CD4-positive, alpha-beta T cell treated with Interferon gamma for 1 hour (primary cell): ENCODE measurements around the gene ERF.

ENCODE experiments used
- DNase-seq: peaks from one replicate; pipeline ENCODE4 v3.0.0-alpha.2; 2020

ERF gene

DNA sequence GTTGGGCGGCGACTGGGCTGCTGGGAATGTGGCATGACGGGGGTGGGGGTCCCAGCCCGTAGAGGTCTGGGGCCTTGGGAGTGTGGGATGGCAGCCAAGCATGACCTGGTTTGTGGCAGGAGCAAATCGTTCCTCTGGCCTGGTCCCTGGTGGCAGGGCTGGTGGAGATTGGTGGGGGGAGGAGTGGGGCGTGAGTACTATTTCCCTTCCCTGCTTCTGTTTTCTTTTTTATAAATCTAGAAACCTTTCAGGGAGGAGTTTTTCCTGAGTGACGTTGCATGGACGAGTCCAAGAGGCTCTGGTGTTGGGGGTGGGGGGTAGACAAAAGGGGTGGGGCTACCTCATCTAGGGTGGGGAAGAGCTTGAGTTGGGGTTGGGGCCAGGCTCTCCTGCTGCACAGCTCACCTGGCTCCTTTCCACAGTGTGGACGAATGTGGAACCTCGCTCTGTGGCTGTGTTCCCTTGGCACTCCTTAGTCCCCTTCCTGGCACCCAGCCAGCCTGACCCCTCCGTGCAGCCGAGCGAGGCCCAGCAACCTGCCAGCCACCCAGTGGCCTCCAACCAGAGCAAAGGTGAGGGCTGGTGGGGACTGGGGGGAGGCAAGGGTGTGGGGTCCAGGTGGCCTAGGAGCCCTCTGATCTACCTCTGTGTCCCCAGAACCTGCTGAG is 31.6 kb upstream of the ERF start:
- no peak for DNase-seq

DNA sequence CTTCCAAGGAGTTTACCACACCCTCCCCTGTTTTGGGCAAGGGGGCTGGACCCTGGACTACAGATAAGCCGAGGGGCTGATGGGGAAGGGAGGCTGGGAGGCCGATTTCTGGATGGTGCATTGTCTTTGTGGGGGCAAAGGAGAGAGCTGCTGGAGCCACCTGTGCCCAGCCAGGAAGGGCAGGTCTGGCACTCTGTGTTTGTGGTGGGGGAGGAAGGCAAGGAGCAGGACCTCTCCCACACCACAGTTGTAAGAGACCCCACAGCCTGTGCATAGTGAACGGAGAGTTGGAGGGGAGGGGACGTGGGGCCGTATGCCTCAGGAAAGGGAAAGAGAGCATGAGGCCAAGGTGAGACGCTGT is 31.0 kb upstream of the ERF start:
- DNase-seq = no peak

DNA sequence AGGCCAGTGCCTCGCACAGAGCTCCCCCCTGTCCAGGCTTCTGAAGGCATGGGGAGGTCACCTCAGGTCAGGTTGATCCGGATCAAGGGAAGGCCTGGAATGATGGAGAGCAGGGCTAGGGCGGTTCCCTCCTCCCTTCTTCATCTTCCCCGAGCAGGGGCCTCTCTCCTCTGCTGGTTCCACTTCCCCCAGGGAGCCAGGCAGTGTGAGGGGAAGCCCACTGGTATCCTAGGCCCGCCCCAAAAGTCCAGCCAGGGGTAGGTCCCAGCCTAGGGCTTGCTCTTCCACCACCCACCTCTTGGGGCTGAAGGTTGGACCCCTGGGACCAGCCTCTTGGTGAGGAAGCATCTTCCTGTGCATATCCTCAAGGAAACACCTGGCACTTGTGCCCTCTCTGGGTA is 30.6 kb upstream of the ERF start:
- DNase-seq = peak; percentile 29

DNA sequence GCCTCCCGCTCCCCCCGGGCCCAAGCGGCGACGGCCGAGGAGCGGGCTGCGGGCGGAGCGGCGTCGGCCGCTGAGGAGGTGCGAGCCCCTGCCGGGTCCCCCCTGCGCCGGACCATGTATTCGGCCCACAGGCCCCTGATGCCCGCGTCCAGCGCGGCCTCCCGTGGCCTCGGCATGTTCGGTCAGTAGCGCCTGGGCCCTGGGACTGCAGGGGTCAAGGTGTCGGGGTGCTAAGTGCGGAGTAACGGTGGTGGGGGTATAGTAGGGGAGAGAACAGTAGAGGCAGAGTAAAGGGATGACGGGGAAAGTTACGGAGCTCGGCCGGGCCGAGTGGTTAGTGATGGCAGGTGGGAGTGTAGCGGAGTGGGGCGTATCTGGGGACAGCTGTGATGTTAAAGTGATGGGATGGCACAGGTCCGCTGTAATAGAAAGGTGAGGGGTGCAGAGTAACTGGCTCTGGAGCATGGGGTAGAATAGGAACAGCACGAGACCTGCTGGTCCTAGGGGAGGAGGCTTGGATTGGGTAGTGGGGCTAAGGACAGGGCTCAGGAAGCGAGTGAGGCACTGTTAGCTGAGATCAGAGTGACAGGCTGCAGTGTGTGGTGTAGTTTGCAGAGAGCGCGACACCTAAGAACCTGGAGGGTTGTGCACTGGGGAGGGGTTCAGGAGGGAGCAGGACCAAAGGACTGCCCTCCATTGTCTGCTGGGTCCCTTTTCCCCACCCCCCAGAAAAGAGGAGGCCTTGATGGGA is 29.8 kb upstream of the ERF start:
- DNase-seq = no peak

DNA sequence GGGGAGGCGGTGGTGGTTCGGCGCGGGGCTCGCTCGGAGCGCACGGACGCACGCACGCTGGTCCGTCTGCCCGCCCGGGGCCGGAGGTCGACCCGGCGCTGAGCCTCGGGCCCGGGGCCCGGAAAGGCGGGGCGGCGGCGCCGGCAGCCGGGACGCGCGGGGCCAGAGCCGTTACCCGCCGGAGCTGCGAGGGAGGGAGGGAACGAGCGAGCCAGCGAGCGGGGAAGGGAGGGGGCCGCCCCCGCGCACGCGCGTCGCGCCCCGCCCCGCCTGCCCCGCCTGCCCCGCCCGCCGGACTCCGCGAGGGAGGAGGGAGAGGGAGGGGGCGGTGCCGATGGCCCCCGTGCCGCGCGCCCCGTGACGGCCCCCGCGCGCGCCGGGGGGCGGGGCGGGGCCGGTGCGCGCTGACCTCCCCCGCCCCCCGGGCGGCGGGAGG is 29.2 kb upstream of the ERF start:
- peak; percentile 89 for DNase-seq

DNA sequence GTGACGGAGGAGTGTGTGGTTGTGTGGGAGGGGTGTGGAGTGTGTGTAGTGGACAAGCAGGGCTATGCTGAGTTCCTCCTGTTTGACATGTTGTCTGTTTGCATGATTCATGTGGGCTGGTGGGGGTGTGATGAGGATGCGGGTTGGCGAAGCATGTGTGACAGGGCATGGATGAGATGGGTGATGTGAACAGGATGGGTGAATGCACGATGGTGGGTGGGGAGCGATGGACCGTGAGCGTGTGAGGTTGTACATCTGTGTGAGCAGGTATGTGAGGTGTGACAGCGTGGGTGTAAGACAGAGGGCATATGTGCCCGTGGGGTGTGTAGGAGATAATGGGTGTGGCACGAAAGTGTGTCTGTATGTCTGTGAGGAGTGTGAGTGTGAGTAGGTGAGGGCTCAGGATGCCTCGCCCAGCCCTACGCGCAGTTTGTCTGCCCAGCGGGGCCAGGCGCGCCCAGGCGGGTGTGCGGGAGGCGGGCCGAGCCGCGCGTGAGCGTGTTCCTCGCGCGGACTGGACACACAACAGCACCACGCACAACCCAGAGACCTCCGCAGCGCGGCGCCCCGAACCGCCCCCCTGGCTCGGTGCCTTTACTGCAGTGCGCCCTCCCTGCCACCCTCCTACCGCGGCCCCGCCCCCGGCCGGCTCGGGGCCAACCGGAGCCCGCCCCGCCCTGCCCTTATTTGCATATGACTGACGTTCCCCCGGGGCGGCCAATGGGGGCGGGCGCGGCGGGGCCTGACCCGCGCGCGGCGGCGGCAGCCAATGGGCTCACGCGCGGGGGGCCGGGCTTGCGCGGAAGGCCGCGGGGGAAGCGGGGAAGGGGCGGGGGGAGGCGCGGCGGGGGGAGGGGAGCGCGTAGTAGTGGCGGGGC is 28.5 kb upstream of the ERF start:
- peak; percentile 96 for DNase-seq

DNA sequence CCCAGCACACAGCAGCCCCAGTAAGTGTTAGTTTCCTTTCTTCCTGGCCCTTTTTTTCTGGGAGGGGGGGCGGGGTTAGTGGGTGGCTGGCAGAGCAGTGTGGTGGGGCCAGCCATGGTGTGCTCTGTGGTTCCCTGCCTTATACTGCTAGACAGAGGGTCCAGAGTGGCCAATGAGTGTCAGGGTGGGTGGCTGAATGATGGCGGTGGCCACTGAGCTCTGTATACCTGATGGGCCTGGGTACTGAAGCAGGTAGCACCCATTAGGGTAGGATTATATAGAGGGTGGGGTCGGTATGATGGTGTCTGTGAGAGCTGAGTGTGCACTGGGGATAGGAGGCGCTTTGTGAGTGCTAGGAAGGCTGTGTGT is 27.9 kb upstream of the ERF start:
- no peak for DNase-seq

DNA sequence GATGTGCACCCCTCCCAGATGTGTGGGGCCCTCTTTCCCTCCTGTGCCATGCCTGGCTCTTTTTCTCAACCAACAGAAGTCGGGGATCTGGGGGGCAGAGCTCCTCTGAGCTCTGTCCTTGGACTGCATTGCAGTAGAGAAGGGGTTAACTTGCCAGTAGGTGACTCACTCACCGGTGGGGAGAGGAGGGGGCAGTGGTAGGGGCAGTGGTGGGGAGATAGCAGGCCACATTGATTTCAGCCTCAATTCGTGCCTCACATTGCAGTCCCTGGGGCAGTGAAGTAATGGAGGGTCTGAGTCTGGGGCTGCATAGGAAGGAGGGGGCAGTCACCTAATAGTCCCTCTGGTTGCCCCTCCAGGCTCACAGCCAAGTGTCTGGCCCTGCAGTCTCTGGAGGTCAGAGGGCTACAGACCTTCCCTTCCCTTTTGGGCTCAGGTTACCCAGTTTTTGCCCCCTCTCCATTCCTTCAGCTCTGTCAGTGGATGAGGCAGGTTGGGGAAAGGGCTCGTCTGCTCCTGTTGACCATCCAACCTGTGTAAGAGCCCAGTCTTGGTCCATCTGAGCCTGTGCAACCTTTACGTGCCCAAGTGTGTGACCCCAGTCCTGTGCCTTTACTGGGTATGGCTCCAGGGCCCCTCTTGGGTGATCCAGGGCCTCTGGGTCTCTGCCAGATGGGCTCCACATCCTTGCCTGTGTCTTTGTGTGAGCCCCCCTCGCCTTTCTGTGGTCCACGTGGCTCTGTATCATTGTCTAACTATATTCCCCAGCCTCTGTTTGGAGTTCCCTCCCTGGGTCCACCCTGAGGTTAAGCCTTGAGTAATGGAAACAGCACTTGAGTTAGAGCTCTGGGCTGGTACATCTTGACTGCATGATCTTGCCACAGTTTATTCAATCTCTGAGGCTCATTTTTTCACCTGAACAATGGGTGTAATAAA is 27.2 kb upstream of the ERF start:
- DNase-seq = no peak

DNA sequence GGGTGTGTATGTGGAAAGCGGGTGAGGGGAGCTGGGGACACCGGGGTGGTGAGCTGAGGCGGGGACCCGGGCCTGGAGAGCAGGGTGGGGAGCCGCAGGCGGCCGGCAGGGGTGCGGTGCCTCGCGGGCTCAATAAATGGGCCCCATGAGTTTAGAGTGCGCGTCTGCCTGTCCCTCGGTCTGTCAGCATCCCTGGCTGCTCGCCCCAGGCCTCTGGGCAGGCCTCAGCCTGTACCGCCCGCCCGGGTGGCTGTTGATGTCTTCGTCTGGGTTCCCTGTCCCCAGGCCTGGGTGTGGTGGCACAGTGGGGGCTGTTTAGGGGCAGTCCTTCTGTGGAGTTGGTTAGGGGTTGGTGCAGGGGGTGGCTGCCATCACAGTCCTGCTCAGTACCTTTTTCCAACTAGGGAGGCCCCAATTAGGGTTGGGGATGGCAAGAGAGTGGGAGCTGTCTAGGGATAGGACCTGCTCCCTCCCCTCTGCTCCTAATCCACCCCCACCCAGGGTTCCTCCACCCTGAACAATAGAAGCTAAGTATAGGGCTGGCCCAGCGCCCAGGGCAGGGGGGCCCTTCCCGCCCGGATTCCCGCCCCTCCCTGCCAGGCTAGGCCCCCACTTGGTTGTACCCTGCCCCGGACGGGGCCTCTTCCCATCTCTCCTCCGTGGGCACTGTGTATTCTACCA is 26.4 kb upstream of the ERF start:
- peak; percentile 29 for DNase-seq

DNA sequence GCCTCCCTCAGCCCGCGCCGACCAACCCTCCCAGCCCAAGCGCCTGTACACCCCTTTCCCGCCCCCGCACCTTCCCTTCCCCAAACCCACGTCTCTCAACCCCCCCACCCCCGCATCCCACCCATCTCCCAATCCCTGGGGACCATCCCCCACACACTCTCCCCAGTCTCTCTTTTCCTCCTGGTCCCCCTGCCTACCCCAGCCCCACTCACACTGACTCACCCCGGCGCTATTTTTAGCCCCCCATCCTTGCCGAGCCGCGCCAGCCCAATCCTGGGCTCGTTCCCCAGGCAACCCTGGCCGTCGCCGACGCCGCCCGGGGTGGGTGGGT is 25.9 kb upstream of the ERF start:
- no peak for DNase-seq

DNA sequence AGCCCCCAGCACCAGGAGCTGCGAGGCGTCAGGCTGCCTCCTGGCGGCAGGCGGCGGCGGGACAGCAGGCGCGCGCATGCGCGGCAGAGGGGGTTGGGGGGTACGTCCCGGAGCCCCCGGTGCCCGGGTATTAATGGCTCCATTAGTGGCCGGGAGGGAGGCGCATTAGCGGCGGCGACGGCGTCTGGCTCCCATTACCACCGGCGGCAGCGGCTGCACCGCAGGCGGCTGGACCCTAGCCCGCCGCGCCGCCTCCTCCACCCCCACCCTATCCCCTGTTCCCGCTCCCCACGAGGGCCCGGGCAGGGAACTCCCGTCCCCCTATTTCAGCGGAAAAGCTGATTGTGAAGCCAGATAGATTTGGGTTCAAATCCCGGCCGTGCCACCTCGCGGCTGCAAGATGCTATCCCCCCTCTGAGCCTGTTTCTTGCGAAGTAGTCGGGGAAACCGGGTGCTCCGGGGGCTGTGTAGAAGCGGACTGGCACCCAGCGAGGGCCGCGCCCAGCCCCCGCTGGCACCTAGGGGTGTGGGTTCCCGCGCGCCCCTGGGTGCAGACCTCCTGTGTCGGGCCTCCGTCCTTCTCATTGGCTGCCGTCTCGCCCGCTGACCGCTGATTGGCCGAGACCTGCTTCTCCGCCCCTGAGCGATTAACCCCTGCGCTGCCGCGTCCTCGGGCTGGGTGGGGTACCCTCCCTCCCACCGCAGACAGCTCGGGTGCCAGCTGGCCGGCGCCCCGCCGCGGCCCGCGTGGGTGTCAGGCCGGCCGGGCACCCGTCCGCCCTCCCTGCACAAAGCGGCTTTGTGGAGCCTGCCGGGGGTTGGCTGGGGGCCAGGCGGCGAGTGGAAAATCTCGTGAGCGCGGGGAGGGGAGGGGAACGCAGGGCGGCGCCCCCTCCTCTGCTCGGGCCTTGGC is 25.2 kb upstream of the ERF start:
- DNase-seq = peak; percentile 89

DNA sequence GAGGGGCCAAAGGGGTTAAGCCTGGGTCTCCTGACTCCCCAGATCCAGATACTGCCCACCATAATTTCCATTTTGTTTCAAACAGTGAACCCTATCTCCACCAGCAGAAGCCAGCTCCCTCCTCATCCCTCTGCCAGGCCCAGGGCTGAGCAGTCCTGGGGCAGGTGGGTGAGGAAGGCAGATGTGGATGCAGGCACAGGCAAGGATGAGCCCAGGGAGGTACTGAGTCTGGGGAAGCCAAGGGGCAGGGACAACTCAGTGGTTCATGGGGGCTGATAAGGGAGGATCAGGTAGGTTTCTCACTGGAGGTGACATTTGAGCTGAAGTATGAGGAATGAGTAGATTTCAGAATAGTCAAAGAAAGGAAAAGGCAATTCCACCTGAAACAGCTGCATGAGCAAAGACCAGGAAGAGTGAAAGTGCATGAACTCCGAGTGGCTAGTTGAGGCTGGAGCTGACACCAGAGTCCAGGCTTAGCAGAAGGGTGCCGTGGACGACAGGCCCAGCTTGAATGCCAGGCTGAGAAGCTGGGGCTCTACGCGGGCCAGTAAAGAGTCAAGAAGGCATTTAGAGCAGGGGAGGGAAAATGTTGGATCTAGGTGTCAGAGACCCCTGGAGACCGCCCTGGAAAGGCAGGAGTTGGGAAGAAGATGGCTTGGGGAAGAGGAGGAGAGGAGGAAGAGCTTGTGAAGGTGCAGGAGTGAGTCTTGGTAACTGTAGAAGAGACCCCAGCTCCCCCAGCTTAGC is 24.4 kb upstream of the ERF start:
- no peak for DNase-seq

DNA sequence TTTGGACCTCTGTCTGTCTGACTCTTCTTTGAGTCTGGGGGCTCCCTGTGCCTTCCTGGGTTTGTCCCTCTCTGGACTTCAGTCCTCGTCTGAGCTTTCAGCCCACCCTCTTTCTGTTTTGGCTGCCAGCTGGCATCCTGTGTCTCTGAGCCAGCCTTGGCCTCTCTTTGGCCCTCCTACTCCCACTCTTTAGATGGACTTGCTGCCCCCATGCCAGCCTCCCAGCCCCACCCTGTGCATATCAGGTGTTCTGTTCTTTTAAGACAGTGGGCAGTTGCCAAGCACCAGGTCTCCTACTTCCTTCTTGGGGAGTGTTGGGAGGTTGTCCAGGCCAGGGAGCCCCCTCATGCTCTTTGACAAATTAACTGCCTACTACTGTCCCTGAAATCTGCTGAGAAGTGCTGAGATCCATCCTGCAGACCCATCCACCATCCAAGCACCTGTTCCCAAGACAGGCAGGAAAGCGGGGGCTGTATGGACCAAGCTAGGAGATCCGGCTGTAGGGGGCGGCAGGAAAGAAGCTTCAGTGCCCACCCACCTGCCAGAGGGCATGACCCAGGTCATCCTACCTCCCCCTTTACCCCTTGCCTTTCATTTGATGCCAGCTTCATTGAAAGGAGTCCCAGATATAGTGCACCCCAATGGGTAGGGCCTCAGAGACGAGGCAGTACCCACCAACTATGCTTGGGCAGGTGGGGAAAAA is 23.7 kb upstream of the ERF start:
- DNase-seq = no peak

DNA sequence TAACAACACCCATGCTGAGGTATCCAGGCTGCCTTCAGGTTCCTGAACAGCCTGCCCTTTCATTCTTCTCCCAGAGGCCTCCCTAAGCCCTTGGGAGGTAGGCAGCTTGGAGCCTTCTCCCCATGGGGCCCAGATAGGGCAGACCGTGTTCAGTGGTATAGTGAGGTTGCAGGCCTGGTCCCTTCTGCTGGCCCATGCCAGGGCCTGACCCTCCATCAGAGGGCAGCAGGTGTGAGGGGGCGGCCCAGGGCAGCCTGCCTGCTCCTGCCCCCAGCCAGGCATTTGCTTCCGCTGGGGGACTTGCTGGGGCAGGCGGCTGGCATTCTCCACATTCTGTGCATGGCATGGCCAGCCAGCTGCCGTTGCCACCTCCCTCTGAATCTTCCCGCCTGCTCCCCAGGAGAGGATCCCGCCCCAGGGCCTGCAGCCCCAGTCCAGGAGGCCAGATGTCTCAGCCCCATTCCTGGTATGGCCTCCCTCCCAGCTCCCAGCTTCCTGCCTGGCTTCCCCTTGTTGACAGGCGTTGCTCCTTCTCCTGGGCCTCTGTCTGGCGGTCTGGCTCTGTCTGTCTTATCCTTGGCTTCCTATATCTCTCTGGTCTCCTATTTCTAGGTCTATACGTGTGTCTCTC is 23.0 kb upstream of the ERF start:
- DNase-seq = no peak

DNA sequence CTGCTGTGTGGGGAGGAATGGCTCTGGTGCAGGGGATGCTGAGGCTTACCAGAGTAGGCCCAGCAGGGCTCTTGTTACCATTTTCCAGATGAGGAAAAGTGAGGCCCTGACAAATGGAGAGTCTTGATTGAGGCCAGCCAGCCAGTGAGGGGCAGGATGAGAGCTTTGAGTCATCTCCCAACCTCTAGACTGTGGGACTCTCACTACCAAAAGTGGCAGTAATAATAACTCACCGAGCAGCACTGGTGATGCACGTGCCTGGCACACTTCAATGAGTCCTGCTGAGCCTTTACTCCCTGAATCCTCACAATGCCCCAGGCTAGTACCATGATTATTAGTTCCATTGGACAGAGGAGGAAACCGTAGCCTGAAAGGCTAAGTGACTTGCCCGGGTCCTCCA is 21.9 kb upstream of the ERF start:
- DNase-seq = no peak

DNA sequence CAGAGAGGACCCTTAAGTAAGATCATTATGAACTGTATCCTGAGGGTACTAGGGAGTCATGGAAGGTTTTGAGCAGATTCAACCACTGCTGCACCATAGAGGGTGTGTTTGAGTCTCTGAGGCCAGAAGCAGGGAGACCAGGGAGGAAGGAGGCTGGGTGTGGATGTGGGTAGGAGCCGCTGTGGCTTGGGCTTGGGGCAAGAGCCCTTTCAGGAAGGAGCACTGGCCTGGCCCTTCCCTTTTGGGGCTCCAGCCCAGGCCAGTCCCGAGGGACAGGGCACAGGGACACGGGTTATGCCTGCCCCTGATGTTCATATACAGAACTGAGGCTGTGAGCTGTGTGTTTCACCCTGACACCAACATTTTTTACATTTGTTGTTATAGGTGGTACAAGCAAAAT is 21.4 kb upstream of the ERF start:
- no peak for DNase-seq

DNA sequence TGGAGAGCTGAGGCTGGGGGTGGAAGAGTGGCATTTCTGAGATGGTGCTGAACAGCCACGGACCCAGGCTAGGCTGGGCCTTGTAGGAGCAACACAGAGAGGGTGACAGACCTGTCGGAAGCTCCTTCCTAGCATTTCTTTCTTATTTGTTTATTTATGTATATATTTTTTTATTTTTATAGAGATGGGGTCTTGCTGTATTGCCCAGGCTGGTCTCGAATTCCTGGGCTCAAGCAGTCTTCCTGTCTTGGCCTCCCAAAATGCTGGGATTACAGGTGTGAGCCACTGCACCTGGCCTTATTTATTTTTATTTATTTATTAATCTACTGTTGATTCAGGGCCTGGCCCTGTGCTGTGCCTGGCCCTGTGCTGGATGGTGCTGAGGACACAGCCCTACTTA is 20.6 kb upstream of the ERF start:
- no peak for DNase-seq

DNA sequence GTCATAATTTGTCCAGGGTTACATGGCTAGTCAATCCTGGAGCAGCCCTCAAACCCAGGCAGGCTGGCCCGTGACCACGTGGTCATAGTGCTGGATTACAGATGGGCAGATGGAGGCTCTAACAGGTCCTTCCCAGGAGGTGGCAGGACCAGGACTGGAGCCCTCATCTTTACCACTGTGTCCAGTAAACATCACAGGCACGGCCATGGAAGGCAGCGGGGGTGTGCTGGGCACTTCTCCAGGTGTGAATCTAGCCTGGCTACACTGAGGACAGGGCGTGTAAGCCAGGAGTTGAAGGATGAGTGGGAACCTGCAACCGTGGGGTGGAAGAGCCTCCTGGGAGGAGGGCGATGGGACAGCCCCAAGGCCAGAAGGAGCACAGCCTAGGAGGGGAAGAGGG is 20.2 kb upstream of the ERF start:
- no peak for DNase-seq

DNA sequence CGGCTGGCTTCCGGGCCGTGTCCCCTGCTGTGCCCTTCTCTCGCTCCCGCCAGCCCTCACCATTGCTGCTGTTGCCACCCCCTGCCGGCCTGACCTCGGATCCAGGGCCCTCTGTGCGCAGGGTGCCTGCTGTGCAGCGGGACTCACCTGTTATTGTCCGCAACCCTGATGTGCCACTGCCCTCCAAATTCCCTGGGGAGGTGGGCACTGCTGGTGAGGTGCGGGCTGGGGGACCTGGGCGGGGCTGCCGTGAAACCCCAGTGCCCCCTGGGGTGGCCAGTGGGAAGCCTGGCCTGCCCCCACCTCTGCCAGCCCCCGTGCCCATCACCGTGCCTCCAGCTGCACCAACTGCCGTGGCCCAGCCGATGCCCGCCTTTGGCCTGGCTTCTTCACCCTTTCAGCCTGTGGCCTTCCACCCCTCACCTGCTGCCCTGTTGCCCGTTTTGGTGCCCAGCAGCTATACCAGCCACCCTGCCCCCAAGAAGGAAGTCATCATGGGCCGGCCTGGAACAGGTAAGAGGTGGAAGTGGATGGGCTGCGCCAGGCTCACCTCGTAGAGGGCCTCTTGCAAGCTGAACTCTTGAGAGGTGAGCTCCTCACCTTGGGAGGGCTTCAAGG is 19.2 kb upstream of the ERF start:
- DNase-seq = no peak
